Astrocyte (in vitro differentiated cells and primary cell): Measurements from ENCODE around the gene DNAH14. TPM values are rescaled to one million over a fixed set of nuclear protein-coding genes. Genes with fewer than 3 reads are reported as not detected.

ENCODE experiments used
- DNase-seq: peaks from one replicate; pipeline ENCODE4 v3.0.0-alpha.2; 2010; ENCODE audit warnings: low read depth
- FAIRE-seq: peaks from 2 replicates; lab custom pipeline; 2011; peaks lifted over from hg19 to GRCh38; lab: Jason Lieb, UNC
- H2AFZ ChIP-seq: 2 replicates; pipeline ENCODE4 v1.6.0; 2012; ENCODE audit warnings: low read depth, low read length, inconsistent platforms
- H3K27ac ChIP-seq: 2 replicates; pipeline ENCODE4 v1.5.1; 2011; ENCODE audit warnings: low read depth, low read length, inconsistent platforms
- H3K27me3 ChIP-seq: 2 replicates; pipeline ENCODE4 v1.6.0; 2011; ENCODE audit warnings: low read length, inconsistent platforms; ENCODE audit not compliant: insufficient read depth
- H3K36me3 ChIP-seq: 2 replicates; pipeline ENCODE4 v1.5.1; 2011; ENCODE audit warnings: low read length, inconsistent platforms; ENCODE audit not compliant: insufficient read depth
- H3K4me1 ChIP-seq: 2 replicates; pipeline ENCODE4 v1.5.1; 2011; ENCODE audit warnings: low read length, inconsistent platforms; ENCODE audit not compliant: insufficient read depth
- H3K4me2 ChIP-seq: 2 replicates; pipeline ENCODE4 v1.6.0; 2012; ENCODE audit warnings: low read length, inconsistent platforms
- H3K4me3 ChIP-seq: 2 replicates; pipeline ENCODE4 v1.5.1; 2011; ENCODE audit warnings: low read depth, mild to moderate bottlenecking, low read length, inconsistent platforms; ENCODE audit not compliant: insufficient read depth
- H3K79me2 ChIP-seq: 2 replicates; pipeline ENCODE4 v1.6.0; 2012; ENCODE audit warnings: mild to moderate bottlenecking, low read length, inconsistent platforms; ENCODE audit not compliant: insufficient read depth
- H3K9ac ChIP-seq: 2 replicates; pipeline ENCODE4 v1.6.0; 2012; ENCODE audit warnings: mild to moderate bottlenecking, low read length, inconsistent platforms
- H3K9me3 ChIP-seq: 2 replicates; pipeline ENCODE4 v1.5.1; 2012; ENCODE audit warnings: low read depth, mild to moderate bottlenecking, low read length, inconsistent platforms; ENCODE audit not compliant: insufficient read depth
- H4K20me1 ChIP-seq: 2 replicates; pipeline ENCODE4 v1.6.0; 2012; ENCODE audit warnings: low read length, inconsistent platforms; ENCODE audit not compliant: insufficient read depth
- H3K27ac Mint-ChIP-seq: one replicate; pipeline ENCODE4 v1.8.0; 2021; ENCODE audit warnings: mild to moderate bottlenecking, mixed read lengths; ENCODE audit not compliant: unreplicated experiment
- H3K27me3 Mint-ChIP-seq: one replicate; pipeline ENCODE4 v1.8.0; 2021; ENCODE audit warnings: low read depth, mixed read lengths; ENCODE audit not compliant: unreplicated experiment
- H3K36me3 Mint-ChIP-seq: one replicate; pipeline ENCODE4 v1.8.0; 2021; ENCODE audit warnings: low read depth, mixed read lengths; ENCODE audit not compliant: unreplicated experiment
- H3K4me1 Mint-ChIP-seq: one replicate; pipeline ENCODE4 v1.8.0; 2021; ENCODE audit warnings: low read depth, mixed read lengths; ENCODE audit not compliant: unreplicated experiment
- H3K4me3 Mint-ChIP-seq: one replicate; pipeline ENCODE4 v1.8.0; 2021; ENCODE audit warnings: mild to moderate bottlenecking, moderate library complexity, mixed read lengths; ENCODE audit not compliant: unreplicated experiment
- H3K9me3 Mint-ChIP-seq: one replicate; pipeline ENCODE4 v1.8.0; 2021; ENCODE audit warnings: mild to moderate bottlenecking, mixed read lengths; ENCODE audit not compliant: unreplicated experiment
- EZH2 ChIP-seq: IDR thresholded peaks from 2 replicates; pipeline ENCODE4 v1.6.1; 2012; ENCODE audit warnings: mild to moderate bottlenecking, low read length, inconsistent platforms; ENCODE audit not compliant: insufficient read depth
- total RNA-seq: library from RNA; stranded (reverse); gene quantifications from 2 replicates; pipeline ENCODE4 v1.2.1, GENCODE V29; 2021
- TF ChIP-seq, protein P1 (sequence below): IDR thresholded peaks from 2 replicates; pipeline ENCODE4 v1.5.1; 2011; ENCODE audit warnings: low read depth, mild to moderate bottlenecking, inconsistent platforms, low read length, moderate library complexity; ENCODE audit not compliant: insufficient read depth

The DNAH14 gene
- total RNA-seq, 1 donor from 2014 or later, result 21.2 TPM

DNA sequence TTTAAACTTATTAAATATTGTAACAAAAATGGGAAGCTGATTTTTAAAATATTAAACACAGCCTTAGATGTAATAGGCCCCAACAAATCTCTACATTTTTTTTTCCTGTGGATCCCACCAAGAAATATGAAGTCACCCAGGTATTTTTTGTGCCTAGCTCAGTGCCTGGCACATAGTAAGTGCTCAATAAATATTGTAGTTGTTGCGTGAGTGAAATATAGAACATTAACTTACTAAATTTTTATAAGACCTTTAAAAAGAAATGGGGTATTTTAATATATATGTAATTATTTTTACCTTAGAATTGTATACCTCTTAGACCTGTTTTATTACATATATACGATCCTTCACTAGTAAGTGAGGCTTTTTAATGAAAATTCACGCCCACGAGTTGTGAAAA is 569 bp upstream of the DNAH14 start:
- Histone ChIP-seq H3K79me2 (peaks cover 23% of the 10 kb centered on the region), H3K36me3 (no peaks in the 10 kb centered on the region), H3K9me3 (peaks cover 6% of the 10 kb centered on the region), H3K27ac (no peak overlapping the region), H3K27me3 (no peaks in the 10 kb centered on the region), H3K4me2 (peak overlapping the region; percentile 86), H2AFZ (peak overlapping the region; percentile 82), H3K9ac (peak overlapping the region; percentile 73), H4K20me1 (no peaks in the 10 kb centered on the region), H3K4me1 (no peaks in the 10 kb centered on the region), H3K4me3 (peak overlapping the region; percentile 65)
- Mint-ChIP-seq H3K4me1 (no peaks in the 10 kb centered on the region), H3K27ac (peak overlapping the region; percentile 75), H3K4me3 (peak overlapping the region; percentile 89), H3K36me3 (peaks cover 7% of the 10 kb centered on the region), H3K9me3 (peaks cover 17% of the 10 kb centered on the region), H3K27me3 (no peaks in the 10 kb centered on the region)
- TF ChIP-seq, protein P1, sequence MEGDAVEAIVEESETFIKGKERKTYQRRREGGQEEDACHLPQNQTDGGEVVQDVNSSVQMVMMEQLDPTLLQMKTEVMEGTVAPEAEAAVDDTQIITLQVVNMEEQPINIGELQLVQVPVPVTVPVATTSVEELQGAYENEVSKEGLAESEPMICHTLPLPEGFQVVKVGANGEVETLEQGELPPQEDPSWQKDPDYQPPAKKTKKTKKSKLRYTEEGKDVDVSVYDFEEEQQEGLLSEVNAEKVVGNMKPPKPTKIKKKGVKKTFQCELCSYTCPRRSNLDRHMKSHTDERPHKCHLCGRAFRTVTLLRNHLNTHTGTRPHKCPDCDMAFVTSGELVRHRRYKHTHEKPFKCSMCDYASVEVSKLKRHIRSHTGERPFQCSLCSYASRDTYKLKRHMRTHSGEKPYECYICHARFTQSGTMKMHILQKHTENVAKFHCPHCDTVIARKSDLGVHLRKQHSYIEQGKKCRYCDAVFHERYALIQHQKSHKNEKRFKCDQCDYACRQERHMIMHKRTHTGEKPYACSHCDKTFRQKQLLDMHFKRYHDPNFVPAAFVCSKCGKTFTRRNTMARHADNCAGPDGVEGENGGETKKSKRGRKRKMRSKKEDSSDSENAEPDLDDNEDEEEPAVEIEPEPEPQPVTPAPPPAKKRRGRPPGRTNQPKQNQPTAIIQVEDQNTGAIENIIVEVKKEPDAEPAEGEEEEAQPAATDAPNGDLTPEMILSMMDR, result no peak
- TF ChIP-seq EZH2, result no peak
- no peak for FAIRE-seq
- no peak for DNase-seq

DNA sequence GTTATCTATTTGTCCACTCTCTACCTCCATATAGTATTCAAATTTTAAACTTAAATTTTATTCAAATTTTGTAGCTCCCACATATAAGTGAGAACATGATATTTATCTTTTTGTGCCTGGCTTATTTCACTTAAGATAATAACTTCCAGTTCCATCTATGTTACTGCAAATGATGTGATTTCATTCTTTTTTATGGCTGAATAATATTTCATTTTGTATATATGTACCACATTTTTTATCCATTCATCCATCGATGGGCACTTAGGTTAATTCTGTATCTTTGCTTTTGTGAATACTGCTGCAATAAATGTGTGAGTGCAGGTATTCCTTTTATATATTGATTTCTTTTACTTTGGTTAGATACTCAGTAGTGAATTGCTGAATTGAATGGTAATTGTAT is 2.1 kb downstream of the DNAH14 start:
- peaks cover 18% of the 10 kb centered on the region for H3K36me3 Mint-ChIP-seq
- H3K4me3 ChIP-seq, result no peak overlapping the region
- no peak for FAIRE-seq

DNA sequence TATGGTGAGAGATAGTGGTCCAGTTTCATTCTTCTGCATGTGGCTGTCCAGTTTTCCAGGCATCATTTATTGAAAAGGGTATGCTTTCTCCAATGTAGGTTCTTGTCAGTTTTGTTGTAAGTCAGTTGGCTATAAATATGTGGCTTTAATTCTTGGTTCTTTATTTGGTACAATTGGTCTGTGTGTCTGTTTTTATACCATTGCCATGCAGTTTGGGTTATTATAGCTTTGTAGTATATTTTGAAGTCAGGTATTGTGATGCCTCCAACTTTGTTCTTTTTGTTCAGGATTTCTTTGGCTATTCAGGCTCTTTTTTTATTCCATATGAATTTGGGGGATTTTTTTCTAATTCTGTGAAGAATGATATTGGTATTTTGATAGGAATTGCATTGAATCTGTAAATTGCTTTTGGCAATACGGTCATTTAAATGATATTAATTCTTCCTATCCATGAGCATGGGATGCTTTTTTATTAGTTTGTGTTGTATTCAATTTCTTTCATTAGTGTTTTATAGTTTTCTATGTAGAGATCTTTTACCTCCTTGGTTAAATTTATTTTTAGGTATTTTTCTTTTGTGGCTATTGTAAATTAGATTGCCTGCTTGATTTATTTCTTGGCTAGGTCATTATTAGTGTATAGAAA is 3.3 kb downstream of the DNAH14 start:
- Histone ChIP-seq H3K27me3 (no peaks in the 10 kb centered on the region), H3K4me1 (no peaks in the 10 kb centered on the region), H3K4me2 (no peak overlapping the region), H3K9me3 (peaks cover 6% of the 10 kb centered on the region), H3K27ac (no peak overlapping the region), H3K9ac (no peak overlapping the region), H3K36me3 (no peaks in the 10 kb centered on the region), H4K20me1 (no peaks in the 10 kb centered on the region), H2AFZ (no peak overlapping the region), H3K79me2 (peaks cover 23% of the 10 kb centered on the region), H3K4me3 (no peak overlapping the region)
- H3K27me3 Mint-ChIP-seq, result no peaks in the 10 kb centered on the region
- DNase-seq (no peak), FAIRE-seq (no peak)
- no peaks in the 10 kb centered on the region for H3K4me1 Mint-ChIP-seq
- TF ChIP-seq, protein P1, result no peak
- TF ChIP-seq EZH2, result no peak
- H3K27ac Mint-ChIP-seq, result no peak overlapping the region
- H3K4me3 Mint-ChIP-seq, result no peak overlapping the region
- H3K36me3 Mint-ChIP-seq, result peaks cover 21% of the 10 kb centered on the region
- peaks cover 27% of the 10 kb centered on the region for H3K9me3 Mint-ChIP-seq

More for the DNA sequence above, 2.1 kb downstream of the DNAH14 start:
- H3K27me3 ChIP-seq, result no peaks in the 10 kb centered on the region
- no peak overlapping the region for H3K27ac Mint-ChIP-seq
- peaks cover 6% of the 10 kb centered on the region for H3K9me3 ChIP-seq
- H3K9me3 Mint-ChIP-seq, result peaks cover 27% of the 10 kb centered on the region
- no peaks in the 10 kb centered on the region for H3K4me1 Mint-ChIP-seq
- H3K36me3 ChIP-seq, result no peaks in the 10 kb centered on the region
- H4K20me1 ChIP-seq, result no peaks in the 10 kb centered on the region
- no peak overlapping the region for H2AFZ ChIP-seq
- TF ChIP-seq, protein P1, result no peak
- no peak overlapping the region for H3K27ac ChIP-seq
- no peak overlapping the region for H3K4me3 Mint-ChIP-seq
- no peaks in the 10 kb centered on the region for H3K4me1 ChIP-seq
- H3K79me2 ChIP-seq, result peaks cover 23% of the 10 kb centered on the region
- H3K4me2 ChIP-seq, result no peak overlapping the region
- no peaks in the 10 kb centered on the region for H3K27me3 Mint-ChIP-seq
- no peak for DNase-seq
- H3K9ac ChIP-seq, result no peak overlapping the region
